Stimulated activated CD8-positive, alpha-beta memory T cell treated with anti-CD3 and anti-CD28 coated beads, Interleukin-2, amount 100 ng/mL, for 1 hour (primary cell): Measurements from ENCODE around the gene S100A13.
"Not testable (repeated sequence)": the region's sequence is repeated elsewhere in the genome, so short reads cannot be mapped to it uniquely, and the experiment has no call there.

Experiments used
- DNase-seq, 2 donors: peaks; one replicate each; pipeline ENCODE4 v3.0.0-alpha.2; 2020; ENCODE audit warnings: low read depth in 2 of 2

The S100A13 gene

DNA sequence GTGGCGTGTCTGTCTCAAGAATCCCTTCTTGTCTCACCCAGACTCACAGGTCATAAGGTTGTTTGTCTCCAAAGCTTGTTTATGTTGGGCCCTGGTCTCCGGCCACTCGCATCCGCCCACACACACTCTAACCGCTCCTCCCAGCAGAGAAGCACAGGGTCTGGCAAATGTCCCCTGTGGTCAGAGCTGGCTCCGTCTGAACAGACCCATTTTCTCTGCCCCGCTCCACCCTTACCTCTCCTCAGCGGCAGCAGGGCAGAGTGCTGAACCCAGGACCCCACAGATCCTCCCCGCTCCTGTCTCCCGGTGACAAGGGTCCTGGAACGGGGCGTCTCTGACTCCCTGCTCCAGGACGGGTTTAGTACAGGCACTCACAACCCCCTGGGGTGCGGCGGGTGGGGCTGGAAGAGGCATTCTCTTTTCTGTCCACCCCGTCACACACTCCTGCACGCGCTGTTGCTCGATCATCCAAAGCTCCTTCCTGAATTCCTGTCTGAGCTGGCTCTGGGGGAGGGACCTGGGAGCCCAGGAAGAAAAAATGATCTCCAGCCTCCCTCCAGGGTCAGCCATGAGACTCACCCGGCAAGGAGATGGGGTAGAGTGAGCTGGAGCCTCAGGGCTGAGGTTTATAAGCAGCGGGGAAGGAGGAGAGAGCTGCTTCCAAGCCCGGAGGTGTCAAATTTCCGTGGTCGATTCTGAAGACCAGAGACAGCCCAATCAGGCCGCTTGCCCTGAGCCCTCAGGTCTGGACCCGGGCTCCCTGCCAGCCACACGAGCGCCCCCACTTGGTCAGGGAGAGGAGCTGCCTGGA is at the start of gene S100A13:
TSS of gene S100A13 (minus strand) at position 602 of the 811 bp plus-strand sequence. CDS start 1,033 bp downstream, outside the sequence.
- no peak for DNase-seq

DNA sequence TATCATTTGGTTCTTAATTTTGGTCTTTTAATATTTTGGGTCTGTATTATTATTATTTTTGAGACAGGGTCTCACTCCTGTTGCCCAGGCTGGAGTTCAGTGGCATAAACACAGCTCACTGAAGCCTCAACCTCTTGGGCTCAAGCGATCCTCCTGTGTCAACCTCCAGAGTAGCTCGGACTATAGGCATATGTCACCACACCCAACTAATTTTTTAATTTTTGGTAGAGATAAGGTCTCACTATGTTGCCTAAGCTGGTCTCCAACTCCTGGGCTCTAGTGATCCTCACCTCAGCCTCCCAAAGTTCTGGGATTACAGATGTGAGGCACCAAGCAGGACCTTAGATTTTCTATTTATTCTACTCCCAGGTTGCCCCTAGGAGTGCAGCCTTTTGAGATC is 46.2 kb upstream of the S100A13 start:
- DNase-seq = no peak

DNA sequence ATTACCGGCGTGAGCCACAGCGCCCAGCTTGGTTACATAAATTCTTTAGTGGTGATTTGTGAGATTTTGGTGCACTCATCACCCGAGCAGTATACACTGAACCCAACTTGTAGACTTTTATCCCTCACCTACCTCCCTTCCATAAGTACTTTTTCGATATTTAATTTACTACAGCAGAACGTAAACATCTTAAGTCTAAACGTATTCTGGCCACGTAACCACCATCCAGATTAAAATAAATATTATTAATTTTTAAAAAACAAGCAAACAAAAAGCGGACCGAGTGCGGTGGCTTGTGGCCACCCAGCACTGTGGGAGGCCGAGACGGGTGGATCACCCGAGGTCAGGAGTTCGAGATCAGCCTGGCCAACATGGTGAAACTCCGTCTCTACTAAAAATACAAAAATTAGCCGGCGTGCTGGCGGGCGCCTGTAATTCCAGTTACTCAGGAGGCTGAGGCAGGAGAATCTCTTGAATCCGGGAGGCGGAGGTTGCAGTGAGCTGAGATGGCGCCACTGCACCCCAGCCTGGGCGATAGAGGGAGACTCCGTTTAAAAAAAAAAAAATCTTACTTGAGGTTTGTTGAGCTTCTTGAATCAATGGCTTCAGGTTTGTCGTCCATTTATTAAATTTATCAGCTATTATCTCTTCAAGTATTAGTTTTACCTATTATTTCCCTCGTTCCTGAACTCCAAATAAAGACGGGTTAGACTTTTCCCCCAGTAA is 44.5 kb upstream of the S100A13 start:
- DNase-seq = not testable (repeated sequence)

- peak; percentile 93 to 94 for DNase-seq
Observed at GRCh38 chr1:153670859-153671627, 43.7 kb upstream of the S100A13 start, which contains the start of gene ILF2. TSS of gene ILF2 (minus strand) at chr1:153670993. CDS start at chr1:153670922, 71 bp downstream.

DNA sequence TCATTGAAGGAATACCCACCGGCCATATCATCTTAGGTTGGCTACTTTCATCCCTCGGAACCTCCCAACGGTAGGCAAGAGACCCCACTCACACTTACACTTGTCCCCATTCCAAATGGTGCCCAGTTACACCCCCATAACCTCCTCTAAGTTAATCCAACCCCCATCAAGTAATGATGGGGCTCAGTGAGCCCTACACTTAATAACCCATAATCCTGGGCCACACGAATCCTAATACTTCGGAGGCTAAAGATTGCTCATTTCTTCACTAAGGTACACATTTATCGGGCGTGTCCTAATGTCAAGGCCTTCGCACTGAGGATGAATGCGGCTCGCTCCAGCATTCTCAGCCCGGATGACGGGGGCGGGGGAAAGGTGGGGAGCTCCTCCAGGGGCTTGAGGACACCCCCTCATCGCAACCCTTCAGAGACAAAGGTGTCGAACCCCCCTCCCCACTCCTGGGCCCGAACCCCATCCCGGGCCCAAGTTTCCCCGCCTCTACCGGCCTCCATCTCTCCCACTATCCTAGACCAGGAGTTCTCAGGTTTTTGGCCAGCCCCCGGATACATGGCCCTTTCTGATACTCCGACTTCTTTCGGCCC is 43.1 kb upstream of the S100A13 start:
- DNase-seq = no peak

GRCh38 chr1:153669606-153670005 is 42.3 kb upstream of the S100A13 start:
- no peak for DNase-seq

DNA sequence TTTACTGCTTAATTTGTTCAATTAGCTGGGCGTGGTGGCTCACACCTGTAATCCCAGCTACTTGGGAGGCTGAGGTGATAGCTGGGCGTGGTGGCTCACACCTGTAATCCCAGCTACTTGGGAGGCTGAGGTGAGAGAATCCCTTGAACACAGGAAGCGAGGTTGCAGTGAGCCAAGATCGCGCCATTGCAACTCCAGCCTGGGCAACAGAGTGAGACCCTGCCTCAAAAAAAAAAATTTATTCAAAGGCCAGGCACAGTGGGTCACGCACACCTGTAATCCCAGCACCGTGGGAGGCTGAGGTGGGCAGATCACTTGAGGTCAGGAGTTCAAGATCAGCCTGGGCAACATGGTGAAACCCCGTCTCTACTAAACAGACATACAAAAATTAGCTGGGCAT is 41.4 kb upstream of the S100A13 start:
- not testable (repeated sequence) for DNase-seq

GRCh38 chr1:153667439-153667838 is 40.1 kb upstream of the S100A13 start:
- no peak for DNase-seq

- DNase-seq = no peak
Observed at GRCh38 chr1:153663211-153663610, 35.9 kb upstream of the S100A13 start.

GRCh38 chr1:153662269-153662668 is 35.0 kb upstream of the S100A13 start:
- no peak for DNase-seq

DNA sequence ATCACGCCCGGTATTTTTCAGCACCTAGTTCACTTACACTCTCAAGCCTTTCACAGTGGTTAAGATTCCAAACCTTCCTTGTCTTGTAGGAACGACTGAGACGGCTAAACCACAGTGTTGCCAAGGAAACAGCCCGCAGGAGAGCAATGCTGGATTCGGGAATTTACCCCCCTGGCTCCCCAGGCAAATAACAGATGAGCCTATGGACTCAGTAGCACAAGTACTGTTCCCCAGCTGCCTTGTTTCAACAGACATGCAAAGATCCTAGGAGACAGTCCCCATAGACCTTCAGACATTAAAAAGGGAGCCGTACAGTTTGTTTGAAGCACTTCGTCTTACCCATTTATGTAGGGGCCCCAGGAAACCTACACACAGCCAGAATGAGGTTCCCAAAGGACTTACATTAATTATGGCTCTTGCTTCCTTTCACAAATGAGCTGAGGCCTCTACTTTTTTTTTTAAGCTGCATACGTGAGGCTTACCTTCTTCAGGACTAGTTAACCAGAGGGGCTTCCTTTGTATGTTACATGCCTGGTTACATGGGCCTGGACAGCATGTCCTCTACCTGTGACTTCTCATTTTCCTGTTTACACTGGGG is 33.9 kb upstream of the S100A13 start:
- no peak for DNase-seq

DNA sequence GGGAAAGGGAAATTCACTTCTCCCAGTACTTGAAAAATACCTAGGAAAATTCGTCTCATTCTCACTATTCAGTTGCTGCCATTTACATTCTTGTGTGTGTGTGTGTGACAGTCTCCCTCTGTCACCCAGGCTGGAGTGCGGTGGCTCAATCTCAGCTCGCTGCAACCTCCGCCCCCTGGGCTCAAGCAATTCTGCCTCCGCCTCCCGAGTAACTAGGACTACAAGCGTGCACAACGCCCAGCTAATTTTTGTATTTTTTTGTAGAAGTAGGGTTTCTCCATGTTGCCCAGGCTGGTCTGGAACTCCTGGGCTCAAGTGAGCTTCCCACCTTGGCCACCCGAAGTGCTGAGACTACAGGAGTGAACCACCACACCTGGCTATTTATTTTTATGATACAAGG is 32.4 kb upstream of the S100A13 start:
- DNase-seq = no peak

- DNase-seq = no peak
Observed at GRCh38 chr1:153659175-153659534, 31.9 kb upstream of the S100A13 start.

DNA sequence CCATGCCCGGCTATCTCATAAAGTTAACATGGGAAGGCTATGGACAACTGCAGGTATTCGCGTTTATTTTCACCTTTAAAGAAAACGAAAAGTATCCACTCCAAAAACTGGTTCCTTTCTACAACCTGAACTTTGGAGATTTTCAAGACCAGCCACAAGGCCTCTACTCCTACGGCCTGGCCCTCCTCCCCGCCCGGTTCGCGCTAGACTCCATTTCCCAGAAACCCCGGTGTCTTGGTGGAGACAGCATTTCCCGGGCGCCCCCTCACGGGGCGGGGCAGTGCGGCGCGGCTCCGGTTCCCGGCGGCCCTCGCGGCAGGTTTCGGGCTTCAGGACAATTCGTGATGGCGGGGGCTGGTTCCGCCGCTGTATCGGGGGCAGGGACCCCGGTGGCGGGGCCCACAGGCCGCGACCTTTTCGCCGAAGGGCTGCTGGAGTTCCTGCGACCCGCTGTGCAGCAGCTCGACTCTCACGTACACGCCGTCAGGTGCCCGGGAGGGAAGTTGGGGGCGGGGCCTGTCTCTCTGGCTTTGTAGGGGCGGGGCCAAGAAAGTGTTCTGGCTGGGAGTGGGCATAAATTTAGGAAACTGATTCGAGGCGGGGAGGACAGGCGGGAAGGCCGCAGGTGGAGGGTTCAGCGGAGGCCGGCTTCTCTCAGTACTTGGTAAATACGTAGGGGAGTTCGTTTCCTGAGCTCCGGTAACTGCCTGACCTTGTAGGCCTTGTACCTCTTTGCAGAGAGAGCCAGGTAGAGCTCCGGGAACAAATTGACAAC is 31.3 kb upstream of the S100A13 start, which contains the start of gene SNAPIN:
TSS of gene SNAPIN (plus strand) at position 304 of the 775 bp plus-strand sequence. CDS start at position 345, 41 bp downstream.
- DNase-seq = peak; percentile 76 to 79

GRCh38 chr1:153655333-153655732 is 28.0 kb upstream of the S100A13 start:
- DNase-seq = no peak

DNA sequence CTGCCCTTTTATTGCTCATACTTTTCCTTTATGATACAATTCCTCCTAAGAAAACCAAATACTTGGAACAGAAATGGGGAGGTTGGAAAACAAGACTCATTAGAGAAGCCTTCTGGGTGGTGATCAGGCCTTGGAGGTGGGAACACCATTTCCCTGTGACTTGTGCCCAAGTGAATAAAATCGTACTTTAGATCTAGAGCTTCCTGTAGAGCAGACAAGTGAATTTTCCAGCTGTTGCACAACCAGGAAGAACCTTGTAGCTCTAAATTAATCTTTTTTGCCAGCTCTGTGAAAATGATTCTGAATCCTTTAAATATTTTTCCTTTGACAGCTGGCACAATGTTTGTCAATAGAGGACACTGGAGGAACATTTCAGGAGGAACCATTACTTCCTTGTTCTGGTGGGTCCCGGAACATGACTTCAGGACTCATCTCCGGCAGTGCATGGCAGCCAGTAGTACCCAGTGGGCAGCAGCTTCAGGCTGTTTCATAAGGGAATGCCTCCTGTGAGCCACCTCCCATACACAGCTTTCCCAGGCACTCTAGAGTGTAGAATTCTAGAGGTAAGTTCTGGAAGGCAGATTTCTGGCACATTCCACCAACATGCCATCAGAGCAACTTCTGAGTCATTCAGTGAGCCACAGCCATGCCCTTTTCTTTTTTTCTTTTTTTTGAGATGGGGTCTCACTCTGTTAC is 25.6 kb upstream of the S100A13 start:
- DNase-seq = no peak

DNA sequence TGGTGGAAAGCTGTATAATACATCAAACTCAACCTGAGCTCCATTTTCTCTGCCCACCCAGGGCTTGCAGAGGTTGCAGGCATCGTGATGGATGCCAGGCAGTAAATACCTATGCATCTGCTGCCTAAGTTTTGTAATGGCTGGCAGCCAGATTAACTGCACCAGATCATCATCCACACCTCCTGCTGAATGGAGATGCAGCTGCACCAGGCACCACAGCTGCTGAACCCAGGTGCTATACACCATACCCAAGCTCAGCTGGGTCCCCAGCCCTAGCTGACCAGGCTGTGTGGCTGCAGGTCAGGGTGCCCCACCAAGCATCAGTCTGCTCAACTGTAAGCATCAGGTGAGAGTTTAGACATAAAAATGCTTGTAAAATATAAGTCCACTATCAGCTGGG is 24.5 kb upstream of the S100A13 start:
- no peak for DNase-seq

DNA sequence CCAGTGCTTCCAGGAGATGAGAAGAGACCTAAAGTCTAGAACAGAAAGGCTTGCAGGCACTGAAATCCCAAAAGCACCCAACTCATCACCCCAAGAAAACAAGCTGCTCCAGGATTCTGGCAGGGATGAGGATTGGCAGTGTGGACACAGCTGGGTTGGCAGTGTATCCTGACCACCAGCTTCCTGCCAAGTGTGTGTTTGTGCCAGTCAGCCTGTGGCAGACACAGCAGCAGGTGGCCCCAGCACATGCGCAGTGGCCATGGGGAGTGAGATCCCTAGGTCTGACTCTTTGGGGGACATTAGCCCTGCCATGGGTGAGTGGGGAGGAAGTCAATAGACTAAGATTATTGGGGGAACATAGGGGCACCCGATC is 22.5 kb upstream of the S100A13 start:
- DNase-seq = no peak

DNA sequence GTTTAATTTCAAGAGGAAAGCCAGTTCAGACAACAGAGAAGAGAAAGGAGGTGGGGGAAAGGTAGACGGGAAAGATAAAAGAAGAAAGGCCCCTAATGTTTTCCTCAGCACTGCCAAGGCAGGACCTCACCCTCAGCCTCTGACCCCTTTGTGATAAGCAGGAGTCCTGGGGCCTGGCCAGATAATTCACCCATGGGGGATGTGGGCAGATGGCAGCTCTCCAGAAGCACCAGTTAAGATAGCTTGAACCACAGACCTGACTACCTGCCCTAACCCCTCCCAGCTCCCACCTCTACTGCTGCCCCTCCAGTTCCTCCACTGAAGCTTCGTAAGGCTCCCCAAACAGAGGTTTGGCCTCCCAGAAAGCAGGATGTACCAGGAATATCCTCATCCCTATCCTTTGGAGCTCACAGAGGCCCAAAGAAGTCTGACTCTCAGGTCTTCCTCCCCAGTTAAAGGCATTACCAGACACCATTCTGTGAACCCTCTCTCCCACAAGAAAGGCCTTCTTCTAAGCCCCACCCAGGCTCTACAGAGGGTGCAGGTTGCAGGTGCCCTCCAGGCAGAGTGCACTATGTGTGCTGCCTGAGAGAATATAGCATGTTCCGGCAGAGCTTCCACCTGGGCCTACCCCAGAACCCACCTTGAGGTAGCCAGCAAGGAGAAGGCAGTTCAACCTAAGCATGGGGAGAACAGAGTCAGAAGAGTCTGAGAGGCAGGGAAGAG is 22.0 kb upstream of the S100A13 start:
- DNase-seq = no peak
